PC-3 (cell line): ENCODE measurements around the gene SCN8A.

ENCODE experiments used
- CTCF ChIP-seq: fragments of 300-600 bp; sonication (generic); conservative IDR thresholded peaks from 2 replicates; pipeline ENCODE4 v1.5.1; 2017; ENCODE audit warnings: antibody characterized with exemption, low read depth, mild to moderate bottlenecking, low read length
- EZH2 ChIP-seq: fragments of 300-600 bp; sonication (generic); IDR thresholded peaks from one replicate; pipeline ENCODE4 v1.6.1; 2017; ENCODE audit warnings: antibody characterized with exemption, mild to moderate bottlenecking, low read length; ENCODE audit not compliant: unreplicated experiment
- EZH2phosphoT487 ChIP-seq: fragments of 300-600 bp; sonication (generic); IDR thresholded peaks from 2 replicates; pipeline ENCODE4 v1.6.1; 2018; ENCODE audit warnings: mild to moderate bottlenecking, antibody characterized with exemption, low read length, borderline replicate concordance

DNA sequence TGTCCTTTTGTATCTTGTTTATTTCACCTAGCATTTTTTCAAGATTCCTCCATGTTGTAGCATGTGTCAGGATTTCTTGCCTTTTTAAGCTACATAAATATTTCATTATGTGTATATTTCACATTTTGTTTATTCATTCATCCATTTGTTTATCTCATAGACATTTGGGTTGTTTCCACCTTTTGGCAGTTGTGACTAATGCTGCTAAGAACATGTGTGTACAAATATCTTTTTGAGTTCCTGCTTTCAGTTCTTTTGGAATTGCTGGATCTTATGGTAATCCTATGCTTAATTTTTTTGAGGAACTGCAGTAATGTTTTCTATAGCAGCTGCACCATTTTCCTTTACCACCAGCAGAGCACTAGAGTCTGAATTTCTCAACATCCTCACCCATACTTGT, 62.4 kb downstream of the SCN8A start:
- no peak for TF ChIP-seq CTCF
- TF ChIP-seq EZH2phosphoT487 = no peak
- TF ChIP-seq EZH2 = no peak
